Measurements from ENCODE around the gene SUSD5.

SUSD5 gene

DNA sequence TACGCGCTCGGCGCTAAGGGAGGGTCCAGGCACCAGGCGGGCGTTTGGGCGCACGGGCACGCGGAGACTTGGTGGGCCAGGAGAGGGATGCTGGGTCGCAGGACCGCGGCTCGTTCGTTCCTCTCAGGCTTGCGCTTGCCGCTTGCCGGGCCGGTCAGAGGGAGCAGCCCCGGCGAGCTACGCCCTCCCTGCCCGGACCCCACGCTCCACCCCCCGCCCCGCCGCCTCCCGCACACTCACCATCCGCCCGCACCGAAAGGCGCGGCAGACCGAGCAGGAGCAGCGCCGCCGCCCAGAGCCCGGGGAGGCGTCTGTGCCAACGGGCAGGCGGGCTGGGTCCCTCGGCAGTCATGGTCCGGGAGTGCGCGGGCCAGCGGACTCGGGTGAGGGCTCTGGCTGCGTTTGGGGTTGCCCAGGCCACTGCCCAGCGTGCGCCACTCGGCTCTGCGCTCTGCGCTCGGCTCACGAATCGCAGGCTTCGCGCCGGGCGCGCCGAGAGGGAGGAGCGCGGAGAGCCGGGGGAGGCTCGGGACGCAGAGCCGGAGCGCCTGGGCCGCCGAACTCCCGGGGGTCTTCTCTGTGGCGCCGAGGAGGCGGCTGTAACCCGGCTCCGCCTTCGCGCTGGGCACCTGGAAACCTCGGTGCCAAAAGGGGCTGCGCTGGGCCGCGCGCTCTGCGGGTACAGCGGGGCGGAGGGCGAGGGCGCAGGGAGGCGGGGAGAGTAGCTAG lies at the start of gene SUSD5:
Gene SUSD5, minus strand, starts transcription at position 365 of the 729 bp plus-strand sequence. Its CDS starts 13 bp downstream, at position 352.
- in situ Hi-C loops (cut with MboI; ENCODE audit: low pct_unique_long_range_greater_than_20kb, low sequenced_read_pairs, unreplicated experiment): no loop called here
- no peak for DNase-seq (ENCODE audit: low spot score)
- TF ChIP-seq, protein P1, sequence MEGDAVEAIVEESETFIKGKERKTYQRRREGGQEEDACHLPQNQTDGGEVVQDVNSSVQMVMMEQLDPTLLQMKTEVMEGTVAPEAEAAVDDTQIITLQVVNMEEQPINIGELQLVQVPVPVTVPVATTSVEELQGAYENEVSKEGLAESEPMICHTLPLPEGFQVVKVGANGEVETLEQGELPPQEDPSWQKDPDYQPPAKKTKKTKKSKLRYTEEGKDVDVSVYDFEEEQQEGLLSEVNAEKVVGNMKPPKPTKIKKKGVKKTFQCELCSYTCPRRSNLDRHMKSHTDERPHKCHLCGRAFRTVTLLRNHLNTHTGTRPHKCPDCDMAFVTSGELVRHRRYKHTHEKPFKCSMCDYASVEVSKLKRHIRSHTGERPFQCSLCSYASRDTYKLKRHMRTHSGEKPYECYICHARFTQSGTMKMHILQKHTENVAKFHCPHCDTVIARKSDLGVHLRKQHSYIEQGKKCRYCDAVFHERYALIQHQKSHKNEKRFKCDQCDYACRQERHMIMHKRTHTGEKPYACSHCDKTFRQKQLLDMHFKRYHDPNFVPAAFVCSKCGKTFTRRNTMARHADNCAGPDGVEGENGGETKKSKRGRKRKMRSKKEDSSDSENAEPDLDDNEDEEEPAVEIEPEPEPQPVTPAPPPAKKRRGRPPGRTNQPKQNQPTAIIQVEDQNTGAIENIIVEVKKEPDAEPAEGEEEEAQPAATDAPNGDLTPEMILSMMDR (IDR thresholded peaks at IDR 0.05; ENCODE audit: extremely low read depth, insufficient read depth, missing control alignments): no peak

- in situ Hi-C loops (cut with MboI; ENCODE audit: low pct_unique_long_range_greater_than_20kb, low sequenced_read_pairs, unreplicated experiment): no loop called here
- no peak for DNase-seq (ENCODE audit: low spot score)
- TF ChIP-seq, protein P1 (IDR thresholded peaks at IDR 0.05; ENCODE audit: extremely low read depth, insufficient read depth, missing control alignments): no peak
Observed at GRCh38 chr3:33260104-33260503, 41.5 kb upstream of the SUSD5 start.

GRCh38 chr3:33256249-33256648 lies 37.6 kb upstream of the SUSD5 start:
- no peak for DNase-seq (ENCODE audit: low spot score)
- TF ChIP-seq, protein P1 (IDR thresholded peaks at IDR 0.05; ENCODE audit: extremely low read depth, insufficient read depth, missing control alignments): no peak
- in situ Hi-C loops (cut with MboI; ENCODE audit: low pct_unique_long_range_greater_than_20kb, low sequenced_read_pairs, unreplicated experiment): no loop called here

DNA sequence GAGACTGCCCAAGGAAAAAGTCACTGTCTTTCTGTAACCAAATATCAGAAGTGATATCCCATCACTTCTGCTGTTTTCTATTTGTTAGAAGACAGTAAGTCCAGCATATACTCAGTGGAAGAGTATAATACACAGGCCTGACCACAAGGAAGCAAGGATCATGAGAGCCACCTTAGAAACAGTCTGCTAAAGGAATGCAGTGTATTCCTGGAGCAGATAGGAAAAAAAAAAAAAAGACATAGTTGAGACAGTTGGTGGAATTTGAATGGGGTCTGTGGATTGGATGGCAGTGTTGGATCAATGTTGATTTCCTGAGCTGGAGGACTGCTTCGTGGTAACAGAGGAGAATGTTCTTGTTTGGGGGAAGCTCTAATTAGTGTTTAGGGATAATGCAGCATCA lies 32.1 kb upstream of the SUSD5 start:
- in situ Hi-C loops (cut with MboI; ENCODE audit: low pct_unique_long_range_greater_than_20kb, low sequenced_read_pairs, unreplicated experiment): no loop called here
- DNase-seq (ENCODE audit: low spot score): no peak
- TF ChIP-seq, protein P1 (IDR thresholded peaks at IDR 0.05; ENCODE audit: extremely low read depth, insufficient read depth, missing control alignments): no peak

GRCh38 chr3:33246786-33247185 lies 28.2 kb upstream of the SUSD5 start:
- in situ Hi-C loops (cut with MboI; ENCODE audit: low pct_unique_long_range_greater_than_20kb, low sequenced_read_pairs, unreplicated experiment): no loop called here
- TF ChIP-seq, protein P1 (IDR thresholded peaks at IDR 0.05; ENCODE audit: extremely low read depth, insufficient read depth, missing control alignments): no peak
- DNase-seq (ENCODE audit: low spot score): no peak

- TF ChIP-seq, protein P1 (IDR thresholded peaks at IDR 0.05; ENCODE audit: extremely low read depth, insufficient read depth, missing control alignments): no peak
- DNase-seq (ENCODE audit: low spot score): no peak
- in situ Hi-C loops (cut with MboI; ENCODE audit: low pct_unique_long_range_greater_than_20kb, low sequenced_read_pairs, unreplicated experiment): no loop called here
Observed at GRCh38 chr3:33240261-33240660, 21.7 kb upstream of the SUSD5 start.

Measured in GM13977 (cell line).